ENCODE measurements around the gene ARL14EP. TPM values are rescaled to one million over a fixed set of nuclear protein-coding genes. Genes with fewer than 3 reads are reported as not detected.

Gene ARL14EP
- total and polyA plus RNA-seq, 8 donors = 20.1 to 57.3 (median 47.4) TPM

DNA sequence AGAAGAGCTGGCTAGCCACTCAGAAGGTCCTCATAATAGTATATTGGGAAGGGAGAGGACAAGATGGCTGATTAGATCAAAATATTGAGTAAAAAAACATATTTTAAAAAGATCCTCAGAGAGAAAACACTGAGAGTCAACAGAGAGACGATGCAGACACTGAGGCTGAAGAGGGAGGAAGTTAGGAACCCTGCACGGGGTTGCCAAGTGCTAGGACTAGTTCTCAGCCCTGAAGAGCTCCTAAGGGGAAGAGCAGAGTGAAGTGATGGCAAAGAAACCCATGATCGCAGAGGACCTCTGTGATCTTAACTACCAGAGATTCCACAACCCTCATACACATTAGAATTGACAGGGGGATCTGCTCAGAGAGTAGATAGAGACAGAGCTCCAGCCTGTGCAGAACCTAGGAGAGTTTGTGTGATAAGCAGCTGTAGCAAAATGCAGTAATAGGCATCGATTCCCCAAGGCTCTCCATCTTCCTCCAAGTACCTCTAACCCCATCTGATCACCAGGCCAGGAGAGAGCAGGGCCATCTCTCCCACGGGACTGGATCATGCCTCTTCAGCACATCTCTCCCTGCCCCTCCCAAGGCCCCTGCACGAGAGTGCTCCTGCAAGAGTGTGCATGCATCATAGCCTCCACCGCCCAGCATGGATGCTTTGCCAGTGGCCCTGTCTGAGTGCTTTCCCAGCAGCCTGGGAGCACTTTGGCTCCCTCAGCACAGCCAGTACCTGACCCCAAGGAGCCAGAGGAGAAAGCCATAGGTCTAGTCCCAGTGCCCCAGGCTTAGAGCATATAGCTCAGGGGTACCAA is 41.2 kb upstream of the ARL14EP start:
- TF ChIP-seq, protein P1, sequence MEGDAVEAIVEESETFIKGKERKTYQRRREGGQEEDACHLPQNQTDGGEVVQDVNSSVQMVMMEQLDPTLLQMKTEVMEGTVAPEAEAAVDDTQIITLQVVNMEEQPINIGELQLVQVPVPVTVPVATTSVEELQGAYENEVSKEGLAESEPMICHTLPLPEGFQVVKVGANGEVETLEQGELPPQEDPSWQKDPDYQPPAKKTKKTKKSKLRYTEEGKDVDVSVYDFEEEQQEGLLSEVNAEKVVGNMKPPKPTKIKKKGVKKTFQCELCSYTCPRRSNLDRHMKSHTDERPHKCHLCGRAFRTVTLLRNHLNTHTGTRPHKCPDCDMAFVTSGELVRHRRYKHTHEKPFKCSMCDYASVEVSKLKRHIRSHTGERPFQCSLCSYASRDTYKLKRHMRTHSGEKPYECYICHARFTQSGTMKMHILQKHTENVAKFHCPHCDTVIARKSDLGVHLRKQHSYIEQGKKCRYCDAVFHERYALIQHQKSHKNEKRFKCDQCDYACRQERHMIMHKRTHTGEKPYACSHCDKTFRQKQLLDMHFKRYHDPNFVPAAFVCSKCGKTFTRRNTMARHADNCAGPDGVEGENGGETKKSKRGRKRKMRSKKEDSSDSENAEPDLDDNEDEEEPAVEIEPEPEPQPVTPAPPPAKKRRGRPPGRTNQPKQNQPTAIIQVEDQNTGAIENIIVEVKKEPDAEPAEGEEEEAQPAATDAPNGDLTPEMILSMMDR (IDR thresholded peaks at IDR 0.05) = no peak
- H3K36me3 ChIP-seq = no peaks in the 10 kb centered on the region
- H3K27me3 ChIP-seq = no peaks in the 10 kb centered on the region
- H3K9me3 ChIP-seq = no peaks in the 10 kb centered on the region
- no peaks in the 10 kb centered on the region for H3K4me1 ChIP-seq
- intact Hi-C loops (cut with DNase I) = no loop called here
- DNase-seq (peak in 1 of 4 donors; percentile 47), ATAC-seq (no peak)
- H3K4me3 ChIP-seq = no peak overlapping the region
- no peak overlapping the region for H3K27ac ChIP-seq

DNA sequence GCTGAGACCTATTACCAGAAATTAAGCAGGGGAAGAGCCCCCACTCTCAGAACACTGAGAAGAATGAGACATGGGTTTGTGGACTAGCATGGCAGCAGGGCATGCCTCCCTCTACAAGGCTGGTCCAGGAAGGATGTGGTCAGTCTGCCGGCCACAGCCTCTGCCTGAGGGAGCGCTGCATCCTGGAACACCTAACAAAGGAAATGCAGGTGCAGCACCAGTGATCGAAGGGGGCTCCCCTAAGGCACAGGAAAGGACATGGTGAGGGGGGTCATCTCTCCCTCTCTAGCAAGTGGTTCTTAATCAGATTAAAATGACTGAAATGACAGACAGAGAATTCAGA is 40.6 kb upstream of the ARL14EP start:
- ATAC-seq (no peak), DNase-seq (no peak)
- intact Hi-C loops (cut with DNase I) = no loop called here
- Histone ChIP-seq H3K4me1 (no peaks in the 10 kb centered on the region), H3K9me3 (no peaks in the 10 kb centered on the region), H3K36me3 (no peaks in the 10 kb centered on the region), H3K4me3 (no peak overlapping the region), H3K27me3 (no peaks in the 10 kb centered on the region), H3K27ac (no peak overlapping the region)
- TF ChIP-seq, protein P1 (IDR thresholded peaks at IDR 0.05) = no peak

DNA sequence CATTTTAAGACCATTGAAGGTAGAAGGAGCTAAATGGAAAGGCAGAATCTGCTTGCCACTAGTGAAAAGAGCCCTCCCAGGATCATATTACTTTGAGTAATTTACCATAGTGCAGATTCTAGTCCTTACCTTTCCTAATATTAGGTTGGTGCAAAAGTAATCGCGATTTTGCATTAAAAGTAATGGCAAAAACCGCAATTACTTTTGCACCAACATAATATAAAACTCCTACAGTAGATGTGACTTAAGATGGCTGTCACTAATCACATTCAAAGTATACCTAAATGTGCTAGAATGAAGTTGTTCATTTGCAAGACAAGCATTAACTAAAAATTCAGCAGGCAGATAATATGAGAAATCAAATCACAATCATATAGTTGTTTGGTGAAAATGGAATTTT is 38.1 kb upstream of the ARL14EP start:
- ATAC-seq (no peak), DNase-seq (no peak)
- Histone ChIP-seq H3K4me1 (no peaks in the 10 kb centered on the region), H3K4me3 (no peak overlapping the region), H3K27me3 (no peaks in the 10 kb centered on the region), H3K27ac (no peak overlapping the region), H3K36me3 (no peaks in the 10 kb centered on the region), H3K9me3 (no peaks in the 10 kb centered on the region)
- TF ChIP-seq, protein P1 (IDR thresholded peaks at IDR 0.05) = no peak
- intact Hi-C loops (cut with DNase I) = no loop called here

DNA sequence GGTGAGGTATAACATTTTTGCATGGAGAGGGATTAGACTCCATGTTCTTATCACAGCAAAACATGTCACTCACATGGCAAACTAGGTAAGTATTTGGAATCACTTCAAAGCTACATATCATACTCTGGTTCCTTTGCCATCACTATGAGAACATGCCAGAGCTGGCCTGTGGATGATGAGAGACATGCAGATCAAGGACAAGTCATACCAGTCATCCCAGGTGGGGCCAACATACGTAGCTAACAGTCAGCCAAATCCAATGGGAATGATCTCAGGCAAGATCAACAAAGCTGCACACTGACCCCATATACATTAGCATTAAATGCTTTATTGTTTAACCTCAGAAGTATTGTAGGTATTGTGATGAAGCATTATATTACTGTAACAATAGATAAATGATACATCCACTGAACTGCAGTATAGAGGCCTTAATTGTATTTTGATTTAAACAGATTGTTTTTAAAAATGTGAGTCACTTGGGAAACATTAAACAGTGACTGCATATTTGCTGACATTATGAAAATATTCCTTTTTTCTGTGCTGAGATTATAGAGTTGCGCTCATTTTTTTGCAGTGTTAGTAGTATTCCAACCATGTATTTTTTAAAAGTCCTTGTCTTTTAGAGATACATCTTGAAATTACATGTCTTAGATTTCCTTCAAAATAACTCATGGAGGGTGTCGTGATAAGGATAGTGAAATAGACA is 37.3 kb upstream of the ARL14EP start:
- no peaks in the 10 kb centered on the region for H3K9me3 ChIP-seq
- H3K36me3 ChIP-seq = no peaks in the 10 kb centered on the region
- no peak overlapping the region for H3K27ac ChIP-seq
- DNase-seq (no peak), ATAC-seq (no peak)
- no peaks in the 10 kb centered on the region for H3K4me1 ChIP-seq
- H3K4me3 ChIP-seq = no peak overlapping the region
- TF ChIP-seq, protein P1 (IDR thresholded peaks at IDR 0.05) = no peak
- intact Hi-C loops (cut with DNase I) = no loop called here
- H3K27me3 ChIP-seq = no peaks in the 10 kb centered on the region

DNA sequence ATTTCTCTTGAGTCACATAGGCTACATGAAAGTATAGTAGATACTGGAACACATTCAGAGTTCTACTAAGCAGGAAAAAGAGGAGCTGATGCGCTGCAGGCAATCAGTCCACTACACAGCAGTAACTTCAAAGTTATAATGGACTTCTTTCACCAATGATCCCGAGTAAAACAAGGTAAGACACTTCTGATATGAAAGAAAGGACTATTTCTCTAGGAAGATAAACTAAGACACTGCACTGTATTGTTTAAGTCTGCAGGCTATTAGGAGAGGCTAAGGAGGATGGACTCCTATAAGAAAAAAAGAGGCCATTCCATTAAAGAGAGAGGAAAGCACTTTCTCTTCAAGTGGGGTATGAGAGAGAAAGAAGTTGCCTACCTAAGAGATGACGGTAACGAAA is 31.6 kb upstream of the ARL14EP start:
- ATAC-seq (no peak), DNase-seq (no peak)
- H3K27me3 ChIP-seq = no peaks in the 10 kb centered on the region
- H3K36me3 ChIP-seq = no peaks in the 10 kb centered on the region
- H3K27ac ChIP-seq = no peak overlapping the region
- H3K4me1 ChIP-seq = no peaks in the 10 kb centered on the region
- no peak overlapping the region for H3K4me3 ChIP-seq
- TF ChIP-seq, protein P1 (IDR thresholded peaks at IDR 0.05) = no peak
- H3K9me3 ChIP-seq = no peaks in the 10 kb centered on the region
- intact Hi-C loops (cut with DNase I) = no loop called here

All from left lung (tissue), 10 donors.